Measurements from ENCODE around the gene TRIM17. TPM values are rescaled to one million over a fixed set of nuclear protein-coding genes. Genes with fewer than 3 reads are reported as not detected.

Gene TRIM17
- total RNA-seq, 1 experiment from 2014 or later: not detected

DNA sequence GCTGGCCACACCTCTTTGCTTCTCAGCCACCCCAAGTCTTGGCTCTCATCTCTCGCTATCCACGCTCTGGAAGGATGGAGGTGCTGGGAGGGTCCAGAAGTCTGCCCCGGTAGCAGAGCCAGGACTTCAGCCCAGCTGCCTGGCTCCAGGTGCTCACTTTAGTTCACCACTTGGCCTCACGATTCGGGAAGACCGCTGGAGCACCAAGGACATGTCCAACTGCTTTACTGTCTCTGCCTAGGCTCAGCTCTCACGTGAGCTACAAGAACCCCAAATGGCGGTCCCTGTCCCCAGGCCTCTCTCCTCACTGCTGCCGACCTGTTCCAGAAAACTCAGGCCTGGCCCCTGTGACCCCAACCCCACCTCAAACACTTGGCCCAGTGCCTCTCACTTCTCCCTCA is 13.4 kb downstream of the TRIM17 start:
- Histone ChIP-seq H3K27ac (ENCODE audit: low read length) (no peak overlapping the region), H3K27me3 (ENCODE audit: low read length) (no peaks in the 10 kb centered on the region), H3K4me1 (ENCODE audit: insufficient read depth, low read length) (peaks cover 26% of the 10 kb centered on the region), H3K36me3 (ENCODE audit: low read depth, low read length) (peaks cover 17% of the 10 kb centered on the region; the same call in 1 of the 2 replicates), H2AFZ (ENCODE audit: low read length) (no peak overlapping the region), H3K79me2 (ENCODE audit: low read length) (peaks cover 91% of the 10 kb centered on the region), H3K4me3 (ENCODE audit: low read length) (no peak overlapping the region), H3K9ac (ENCODE audit: low read length) (no peak overlapping the region), H3K9me3 (ENCODE audit: low read length) (no peaks in the 10 kb centered on the region), H3F3A (ENCODE audit: low read length, unreplicated experiment) (no peaks in the 10 kb centered on the region), H3K4me2 (ENCODE audit: low read length) (no peak overlapping the region), H4K20me1 (ENCODE audit: low read length) (peaks cover 55% of the 10 kb centered on the region), H3K9me2 (replicated peaks; ENCODE audit: low read length) (no peaks in the 10 kb centered on the region)
- TF ChIP-seq, protein P1, sequence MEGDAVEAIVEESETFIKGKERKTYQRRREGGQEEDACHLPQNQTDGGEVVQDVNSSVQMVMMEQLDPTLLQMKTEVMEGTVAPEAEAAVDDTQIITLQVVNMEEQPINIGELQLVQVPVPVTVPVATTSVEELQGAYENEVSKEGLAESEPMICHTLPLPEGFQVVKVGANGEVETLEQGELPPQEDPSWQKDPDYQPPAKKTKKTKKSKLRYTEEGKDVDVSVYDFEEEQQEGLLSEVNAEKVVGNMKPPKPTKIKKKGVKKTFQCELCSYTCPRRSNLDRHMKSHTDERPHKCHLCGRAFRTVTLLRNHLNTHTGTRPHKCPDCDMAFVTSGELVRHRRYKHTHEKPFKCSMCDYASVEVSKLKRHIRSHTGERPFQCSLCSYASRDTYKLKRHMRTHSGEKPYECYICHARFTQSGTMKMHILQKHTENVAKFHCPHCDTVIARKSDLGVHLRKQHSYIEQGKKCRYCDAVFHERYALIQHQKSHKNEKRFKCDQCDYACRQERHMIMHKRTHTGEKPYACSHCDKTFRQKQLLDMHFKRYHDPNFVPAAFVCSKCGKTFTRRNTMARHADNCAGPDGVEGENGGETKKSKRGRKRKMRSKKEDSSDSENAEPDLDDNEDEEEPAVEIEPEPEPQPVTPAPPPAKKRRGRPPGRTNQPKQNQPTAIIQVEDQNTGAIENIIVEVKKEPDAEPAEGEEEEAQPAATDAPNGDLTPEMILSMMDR (conservative IDR thresholded peaks at IDR 0.05; ENCODE audit: low read depth, low read length): no peak
- ATAC-seq (no peak), DNase-seq (no peak)
- BruUV-seq (replicated peaks): no TSS peak
- POLR2A ChIA-PET (ENCODE audit: unreplicated experiment): no interaction called here
- intact Hi-C loops (cut with micrococcal nuclease): no loop called here
- CTCF ChIA-PET: no interaction called here

DNA sequence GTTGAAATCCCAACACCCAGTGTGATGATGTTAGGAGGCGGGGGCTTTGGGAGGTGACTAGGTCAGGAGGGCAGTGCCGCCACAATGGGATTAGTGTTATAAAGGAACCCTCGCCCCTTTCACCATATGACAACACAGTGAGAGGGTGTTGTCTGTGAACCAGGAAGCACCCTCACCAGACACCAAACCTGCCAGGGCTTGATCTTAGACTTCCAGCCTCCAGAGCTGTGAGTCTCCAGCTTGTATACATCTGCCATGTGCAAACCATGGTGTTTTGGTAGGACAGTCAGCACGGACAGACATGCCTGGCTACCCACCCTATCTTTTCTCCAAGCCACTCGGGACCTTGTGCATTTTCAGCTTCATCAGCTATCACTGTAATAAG is 14.0 kb downstream of the TRIM17 start:
- intact Hi-C loops (cut with micrococcal nuclease): no loop called here

DNA sequence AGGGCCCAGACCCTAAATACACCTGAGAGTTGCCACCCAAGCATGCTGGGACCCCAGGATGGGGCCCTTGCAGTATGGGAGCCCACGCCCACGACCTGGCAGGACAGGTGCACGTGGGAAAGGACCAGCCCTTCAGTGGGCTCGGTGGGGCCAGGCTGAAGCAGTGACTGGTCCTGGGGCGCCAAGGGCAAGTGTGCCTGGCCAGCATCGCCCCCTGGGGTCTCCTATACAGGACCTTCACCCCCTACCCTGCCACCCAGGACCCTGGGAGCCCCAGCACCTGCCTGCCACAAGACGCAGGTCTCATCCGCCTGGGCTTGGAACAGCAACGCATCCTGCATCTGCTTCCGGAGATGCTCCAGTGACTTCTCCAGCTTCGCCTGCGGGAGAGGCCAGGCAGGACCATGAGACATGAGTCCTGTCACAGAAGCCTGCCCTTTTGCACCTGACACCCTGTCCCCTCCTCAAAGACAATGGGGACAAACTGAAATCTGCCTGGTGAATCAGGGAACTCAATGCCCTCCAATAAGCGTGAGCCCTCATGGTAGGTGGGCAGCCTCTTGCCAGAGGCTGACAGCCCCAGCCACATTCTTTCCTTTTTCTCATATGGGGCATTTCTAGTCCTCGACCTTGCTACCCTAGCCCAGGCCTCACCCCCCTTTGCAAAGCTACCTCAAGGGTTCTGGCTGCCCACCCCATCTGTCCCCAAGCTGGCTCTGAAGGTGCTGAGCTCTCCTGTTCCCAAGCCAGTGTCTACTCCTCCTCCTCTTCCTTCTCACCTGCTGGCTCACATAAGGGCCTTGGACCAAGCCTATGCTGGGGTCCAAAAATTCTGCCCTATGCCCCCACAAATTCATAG is 14.7 kb downstream of the TRIM17 start:
- POLR2A ChIA-PET (ENCODE audit: unreplicated experiment): no interaction called here
- no peaks in the 10 kb centered on the region for H3F3A ChIP-seq (ENCODE audit: low read length, unreplicated experiment)
- H3K9ac ChIP-seq (ENCODE audit: low read length): no peak overlapping the region
- TF ChIP-seq, protein P1 (conservative IDR thresholded peaks at IDR 0.05; ENCODE audit: low read depth, low read length): no peak
- TF ChIP-seq EZH2phosphoT487 (IDR thresholded peaks at IDR 0.05; ENCODE audit: borderline replicate concordance, low read length) (no peak), EZH2 (IDR thresholded peaks at IDR 0.05; ENCODE audit: low read length, unreplicated experiment) (no peak)
- no peak overlapping the region for H3K27ac ChIP-seq (ENCODE audit: low read length)
- no peaks in the 10 kb centered on the region for H3K9me2 ChIP-seq (replicated peaks; ENCODE audit: low read length)
- DNase-seq (no peak), ATAC-seq (no peak)
- peaks cover 55% of the 10 kb centered on the region for H4K20me1 ChIP-seq (ENCODE audit: low read length)
- H3K4me3 ChIP-seq (ENCODE audit: low read length): no peak overlapping the region
- intact Hi-C loops (cut with micrococcal nuclease): no loop called here
- H3K27me3 ChIP-seq (ENCODE audit: low read length): no peaks in the 10 kb centered on the region
- BruUV-seq (replicated peaks): no TSS peak
- peaks cover 79% of the 10 kb centered on the region for H3K79me2 ChIP-seq (ENCODE audit: low read length)
- H3K36me3 ChIP-seq (ENCODE audit: low read depth, low read length): peaks cover 27% of the 10 kb centered on the region; the same call in 1 of the 2 replicates
- H3K4me2 ChIP-seq (ENCODE audit: low read length): no peak overlapping the region
- CTCF ChIA-PET: no interaction called here
- peaks cover 15% of the 10 kb centered on the region for H3K4me1 ChIP-seq (ENCODE audit: insufficient read depth, low read length)
- H3K9me3 ChIP-seq (ENCODE audit: low read length): no peaks in the 10 kb centered on the region
- H2AFZ ChIP-seq (ENCODE audit: low read length): no peak overlapping the region

More for the DNA sequence above, 14.0 kb downstream of the TRIM17 start:
- H3K27me3 ChIP-seq (ENCODE audit: low read length): no peaks in the 10 kb centered on the region
- no peak overlapping the region for H3K4me3 ChIP-seq (ENCODE audit: low read length)
- no peak overlapping the region for H3K27ac ChIP-seq (ENCODE audit: low read length)
- DNase-seq: no peak
- no peaks in the 10 kb centered on the region for H3K9me3 ChIP-seq (ENCODE audit: low read length)
- H3K9me2 ChIP-seq (replicated peaks; ENCODE audit: low read length): no peaks in the 10 kb centered on the region
- H3F3A ChIP-seq (ENCODE audit: low read length, unreplicated experiment): no peaks in the 10 kb centered on the region
- H3K79me2 ChIP-seq (ENCODE audit: low read length): peaks cover 85% of the 10 kb centered on the region
- no peak overlapping the region for H2AFZ ChIP-seq (ENCODE audit: low read length)
- POLR2A ChIA-PET (ENCODE audit: unreplicated experiment): no interaction called here
- peaks cover 20% of the 10 kb centered on the region for H3K4me1 ChIP-seq (ENCODE audit: insufficient read depth, low read length)
- CTCF ChIA-PET: no interaction called here
- no TSS peak for BruUV-seq (replicated peaks)
- H3K36me3 ChIP-seq (ENCODE audit: low read depth, low read length): peaks cover 21% of the 10 kb centered on the region; the same call in 1 of the 2 replicates
- ATAC-seq: no peak
- H4K20me1 ChIP-seq (ENCODE audit: low read length): peaks cover 55% of the 10 kb centered on the region
- H3K4me2 ChIP-seq (ENCODE audit: low read length): no peak overlapping the region
- H3K9ac ChIP-seq (ENCODE audit: low read length): no peak overlapping the region
- TF ChIP-seq EZH2phosphoT487 (IDR thresholded peaks at IDR 0.05; ENCODE audit: borderline replicate concordance, low read length) (no peak), EZH2 (IDR thresholded peaks at IDR 0.05; ENCODE audit: low read length, unreplicated experiment) (no peak)
- TF ChIP-seq, protein P1 (conservative IDR thresholded peaks at IDR 0.05; ENCODE audit: low read depth, low read length): no peak

Data from PC-3 (cell line).